Stimulated activated CD8-positive, alpha-beta memory T cell treated with anti-CD3 and anti-CD28 coated beads, Interleukin-15, amount 100 ng/mL, for 48 hours (primary cell): ENCODE data around the gene HSD17B3.
"Not testable (repeated sequence)": the region's sequence is repeated elsewhere in the genome, so short reads cannot be mapped to it uniquely, and the experiment has no call there.

Source experiments
- DNase-seq, 2 donors: peaks; one replicate each; pipeline ENCODE4 v3.0.0-alpha.2; 2020; ENCODE audit warnings: low read depth in 2 of 2

Gene HSD17B3

DNA sequence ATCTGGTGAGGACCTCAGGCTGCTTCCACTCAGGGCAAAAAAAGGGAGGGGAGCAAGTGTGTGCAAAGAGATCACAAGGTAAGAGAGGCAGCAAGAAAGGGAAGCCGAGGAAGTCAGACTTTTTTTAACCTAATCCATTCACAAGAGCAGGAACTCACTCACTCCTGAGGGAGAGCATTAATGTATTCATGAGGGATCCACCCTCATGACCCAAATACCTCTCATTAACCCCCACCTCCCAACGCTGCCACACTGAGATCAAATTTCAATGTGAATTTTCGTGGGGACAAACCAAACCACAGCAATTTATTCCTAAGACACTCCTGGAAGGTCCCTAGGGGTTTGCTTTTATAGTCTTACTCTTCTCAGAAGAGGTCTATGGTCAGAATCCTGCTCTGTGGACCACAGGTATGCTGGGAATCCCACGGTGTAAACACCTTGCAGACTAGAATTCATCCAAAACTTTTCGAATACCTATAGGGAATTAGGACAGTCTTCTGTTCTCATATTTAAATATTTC lies 108.7 kb downstream of the HSD17B3 start:
- no peak for DNase-seq

DNA sequence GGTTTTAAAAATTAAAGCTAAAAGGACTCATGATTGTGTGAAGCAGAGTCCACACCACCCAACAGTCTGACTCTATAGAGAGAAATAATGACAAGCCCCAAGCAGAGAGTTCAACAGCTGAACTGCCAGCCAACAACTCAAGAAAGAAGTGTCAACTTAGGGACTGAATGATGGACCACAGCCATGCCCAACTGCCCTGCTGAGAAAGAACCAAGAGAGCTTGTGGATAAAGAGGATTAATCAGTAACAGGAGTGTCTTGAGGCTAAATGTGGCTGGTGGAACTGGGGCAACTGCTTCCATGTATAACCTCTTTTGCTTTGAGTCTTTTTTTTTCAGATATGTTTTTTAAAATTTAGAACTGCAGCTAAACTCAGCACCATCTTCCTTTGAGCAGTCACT lies 109.3 kb downstream of the HSD17B3 start:
- no peak for DNase-seq

DNA sequence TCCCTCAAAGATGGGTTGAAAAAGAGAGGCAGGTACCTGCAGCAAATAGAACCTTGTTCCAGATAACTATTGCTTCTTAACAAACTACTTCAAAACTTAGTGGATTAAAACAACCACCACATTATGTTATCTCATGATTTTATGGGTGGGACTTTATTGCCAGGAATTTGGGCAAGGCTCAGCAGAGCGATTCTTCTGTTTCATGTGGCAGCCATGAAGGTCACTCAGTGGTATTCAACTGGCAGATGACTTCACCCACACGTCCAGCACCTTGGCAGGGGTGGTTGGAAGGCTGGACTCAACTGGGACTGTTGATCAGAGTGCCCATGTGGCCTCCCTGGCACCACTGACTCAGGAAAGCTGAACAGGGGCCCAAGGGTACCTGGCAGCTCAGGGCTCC lies 112.0 kb downstream of the HSD17B3 start:
- no peak for DNase-seq

DNA sequence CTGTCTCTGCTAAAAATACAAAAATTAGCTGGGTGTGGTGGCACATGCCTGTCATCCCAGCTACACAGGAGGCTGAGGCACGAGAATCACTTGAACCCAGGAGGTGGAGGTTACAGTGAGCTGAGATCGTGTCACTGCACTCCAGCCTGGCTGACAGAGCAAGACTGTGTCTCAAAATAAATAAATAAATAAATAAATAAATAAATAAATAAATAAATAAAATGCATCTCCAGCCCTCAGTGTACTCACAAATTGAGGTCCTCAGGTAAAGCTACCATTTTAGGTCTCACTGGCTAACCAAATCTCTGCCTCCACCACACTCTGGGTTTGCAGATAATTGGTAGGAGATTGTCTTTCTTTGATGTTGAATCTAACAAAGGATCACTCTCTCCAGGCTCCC lies 112.4 kb downstream of the HSD17B3 start:
- not testable (repeated sequence) for DNase-seq

DNA sequence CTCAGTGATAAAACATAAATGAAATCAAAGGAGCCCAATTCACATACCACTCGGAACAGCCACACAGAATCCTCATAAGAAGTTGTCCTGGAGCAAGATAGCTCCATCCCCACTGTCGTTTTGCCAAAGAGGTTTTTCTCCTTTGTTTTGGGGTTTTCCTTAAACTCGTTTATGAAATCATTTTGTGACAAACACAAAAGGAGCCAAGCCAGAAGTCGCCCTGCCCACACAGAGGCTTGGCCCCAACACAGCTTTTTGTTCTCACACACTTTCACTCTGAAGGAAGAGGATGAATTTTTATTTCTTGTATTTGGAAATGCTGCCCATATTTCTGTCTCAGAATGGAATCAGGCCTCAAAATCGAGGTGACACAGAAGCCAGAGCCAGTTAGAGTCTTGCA lies 113.4 kb downstream of the HSD17B3 start:
- DNase-seq = no peak

DNA sequence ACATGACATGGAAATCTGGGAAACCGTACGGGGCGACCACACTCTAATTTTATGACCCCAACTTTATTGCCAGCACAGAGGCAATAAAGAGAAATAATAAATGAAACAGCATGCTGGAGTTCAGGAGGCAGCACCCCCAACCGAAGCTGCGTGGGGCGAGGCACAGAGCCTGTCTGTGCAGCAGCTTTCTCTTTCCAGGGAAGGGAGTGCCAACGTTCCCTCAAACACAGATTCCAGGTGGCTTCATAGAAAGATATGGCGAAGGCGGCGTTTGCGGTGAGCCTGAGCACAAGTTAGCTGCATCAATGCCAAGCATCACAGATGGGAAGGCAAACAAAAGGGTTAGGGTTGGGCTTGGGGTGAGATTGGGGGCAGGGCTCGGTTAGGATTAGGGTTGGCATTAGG lies 114.8 kb downstream of the HSD17B3 start:
- no peak for DNase-seq

DNA sequence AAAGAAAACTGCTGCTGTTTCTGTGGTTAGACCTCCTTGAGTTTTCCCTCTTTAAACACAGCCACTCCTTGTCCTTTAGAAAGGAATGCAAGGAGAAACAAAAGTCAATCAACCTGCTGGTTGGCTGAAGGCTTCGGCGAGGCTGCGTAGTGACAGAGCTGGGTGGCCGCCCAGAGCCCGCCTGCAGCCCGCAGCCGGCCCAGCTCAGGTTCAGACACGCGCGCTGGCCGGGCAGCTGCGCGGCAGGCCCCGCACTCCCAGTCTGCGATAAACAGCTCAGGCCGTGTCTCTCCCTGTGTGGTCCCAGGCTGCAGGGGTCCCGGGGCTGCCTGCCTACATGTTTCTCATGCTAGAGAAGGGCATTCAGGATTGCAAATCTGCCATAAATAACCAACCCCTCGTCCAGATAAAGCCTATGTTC lies 115.4 kb downstream of the HSD17B3 start:
- DNase-seq = no peak

DNA sequence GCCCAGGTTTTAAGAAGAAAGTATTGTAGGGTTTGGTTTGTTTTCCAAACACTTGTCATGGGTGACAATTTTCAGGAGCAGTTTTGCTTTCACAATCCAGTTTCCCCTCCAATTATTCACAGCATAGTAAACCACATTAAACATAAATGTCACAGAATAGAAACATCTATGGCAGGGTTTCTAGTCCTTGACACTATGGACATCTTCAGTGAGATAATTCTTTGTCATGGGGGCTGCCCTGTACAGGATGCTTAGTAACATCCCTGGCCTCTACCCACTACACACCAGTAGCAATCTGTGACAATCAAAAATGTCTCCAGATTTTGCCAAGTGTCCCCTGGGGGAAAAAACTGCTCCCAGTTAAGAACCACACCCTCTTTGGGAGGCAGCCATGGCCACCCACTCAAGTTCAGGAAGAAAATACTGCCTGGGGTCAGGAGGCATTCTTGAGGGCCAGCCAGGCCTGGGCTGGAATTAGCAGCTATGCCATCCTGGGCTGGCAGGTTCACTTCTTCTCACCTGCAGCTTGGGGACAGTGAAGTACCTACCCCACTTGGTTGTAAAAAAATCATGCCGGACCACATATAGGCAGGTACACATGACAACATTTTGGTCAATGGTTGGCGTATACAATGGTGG lies 116.3 kb downstream of the HSD17B3 start:
- no peak for DNase-seq
